Iris pigment epithelial cell (primary cell): ENCODE data around the gene BTD.

ENCODE experiments used
- DNase-seq: peaks from one replicate; pipeline ENCODE4 v3.0.0-alpha.2; 2011; ENCODE audit warnings: low read depth

The BTD gene

DNA sequence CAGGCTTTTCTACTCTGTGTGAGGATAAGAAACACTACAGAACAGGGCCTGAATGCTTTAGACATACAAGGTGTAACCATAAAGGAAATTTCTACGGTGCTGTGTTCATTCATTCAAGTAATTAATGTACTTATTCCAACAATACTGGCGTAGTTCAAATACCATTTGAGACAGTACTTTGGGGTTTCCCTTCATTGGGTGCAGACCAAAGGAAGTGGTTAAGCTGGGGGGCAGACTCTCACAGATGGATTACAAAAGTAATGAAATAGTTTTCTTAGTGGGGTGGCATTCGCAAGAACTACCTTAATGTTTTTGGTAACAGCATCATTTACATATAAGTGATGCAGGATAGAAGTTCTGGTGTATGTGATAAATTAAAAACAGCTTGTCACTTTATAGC, 65.9 kb downstream of the BTD start:
- DNase-seq = no peak

DNA sequence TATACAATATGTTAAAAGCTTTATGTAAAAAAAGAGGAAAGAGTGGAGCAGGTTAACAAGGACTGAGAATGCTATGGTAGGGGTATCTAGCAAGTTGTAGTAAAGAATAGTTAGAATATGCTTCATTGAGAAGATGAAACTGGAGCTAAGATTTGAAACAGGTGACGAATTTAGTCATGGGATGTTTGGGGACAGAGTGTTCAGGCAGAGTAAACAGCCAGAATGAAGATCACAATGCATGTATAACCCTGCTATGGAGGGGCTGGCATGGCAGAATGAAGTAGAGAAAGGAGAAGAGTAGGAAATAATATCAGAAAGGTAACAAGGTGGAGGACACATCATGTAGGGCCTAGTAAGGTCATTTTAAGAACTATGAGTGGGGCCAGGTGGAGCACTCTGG, 72.0 kb downstream of the BTD start:
- DNase-seq = no peak

DNA sequence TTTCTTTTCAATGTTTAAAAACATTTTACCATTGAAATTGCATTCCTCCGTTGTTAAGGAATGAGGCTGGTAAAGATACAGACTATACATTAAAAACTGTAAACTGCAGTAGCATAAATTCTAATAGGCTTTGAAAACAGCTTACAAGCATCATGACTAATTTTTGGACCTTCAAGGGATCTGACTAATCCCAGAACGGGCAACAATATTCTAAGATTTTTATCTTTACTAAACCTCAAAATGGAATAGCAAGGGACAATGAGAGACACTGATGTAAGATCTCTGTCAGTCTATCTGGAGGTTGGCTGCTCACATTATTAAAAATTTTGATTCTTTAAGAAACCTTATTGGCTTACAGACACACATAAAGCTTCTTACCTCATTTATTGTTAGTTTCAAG, 74.7 kb downstream of the BTD start:
- DNase-seq = peak; percentile 24

DNA sequence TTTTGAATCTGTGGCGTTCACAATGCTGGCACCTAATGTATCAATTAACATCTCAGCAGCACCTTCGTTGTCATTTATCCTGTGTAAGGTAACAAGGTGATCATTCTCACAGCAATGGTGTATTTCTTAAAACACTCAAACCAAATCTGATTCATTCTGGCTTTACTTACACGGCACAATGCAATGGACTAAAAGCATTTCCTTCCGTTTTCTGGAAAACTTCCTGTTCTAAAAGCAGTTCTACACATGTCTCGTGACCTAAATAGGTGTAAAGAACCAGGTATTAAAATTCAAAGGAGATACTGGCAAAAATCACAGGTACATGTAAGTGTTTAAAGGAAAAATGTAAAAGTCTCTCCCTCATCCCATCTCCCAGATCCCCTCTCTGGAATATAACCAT, 77.8 kb downstream of the BTD start:
- DNase-seq = no peak

DNA sequence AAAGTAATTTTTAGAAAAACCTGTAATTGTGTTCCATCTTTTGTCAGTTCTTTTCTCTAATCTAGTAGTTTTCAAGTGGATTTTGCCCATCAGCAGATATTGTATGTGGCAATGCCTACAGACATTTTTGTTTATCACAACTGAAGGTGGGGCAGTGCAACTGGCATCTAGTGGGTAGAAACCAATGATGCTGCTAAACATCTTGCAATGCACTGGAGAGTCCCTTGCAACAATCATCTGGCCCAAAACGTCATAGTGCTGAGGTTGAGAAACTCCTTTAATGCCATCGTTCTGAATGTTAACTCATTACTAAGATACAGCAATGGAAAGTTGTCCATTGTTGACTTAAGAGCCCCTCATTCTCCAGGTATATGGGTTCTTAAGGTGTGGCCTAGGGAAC, 80.1 kb downstream of the BTD start:
- no peak for DNase-seq

DNA sequence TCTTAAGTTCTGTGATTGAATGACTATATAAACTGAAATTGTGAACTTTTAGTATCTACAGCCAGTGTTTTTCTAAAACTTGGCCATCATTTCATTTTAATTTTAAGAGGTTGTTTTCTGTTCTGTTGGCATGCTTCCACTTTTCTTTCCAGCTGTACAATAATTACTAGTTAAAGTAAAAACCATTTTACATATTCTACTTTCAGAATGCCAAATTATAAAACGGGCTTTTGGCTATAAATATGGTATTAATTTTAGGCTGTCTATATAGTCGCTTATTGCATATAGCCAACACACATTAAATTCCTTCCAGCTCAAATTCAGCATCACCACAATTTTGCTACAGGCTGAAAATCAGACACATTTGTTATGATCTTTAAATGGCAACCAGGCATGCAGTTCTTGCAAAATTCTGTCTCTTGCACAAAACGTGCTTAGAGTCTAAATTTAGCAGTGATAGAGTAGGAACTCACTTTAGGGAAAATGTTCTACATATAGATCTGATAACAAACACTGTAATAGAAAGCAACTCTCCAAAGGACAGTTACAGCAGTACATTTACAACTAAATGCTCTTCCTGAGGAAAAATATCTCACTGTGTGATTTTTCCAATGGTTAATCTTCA, 81.1 kb downstream of the BTD start:
- DNase-seq = peak; percentile 65

DNA sequence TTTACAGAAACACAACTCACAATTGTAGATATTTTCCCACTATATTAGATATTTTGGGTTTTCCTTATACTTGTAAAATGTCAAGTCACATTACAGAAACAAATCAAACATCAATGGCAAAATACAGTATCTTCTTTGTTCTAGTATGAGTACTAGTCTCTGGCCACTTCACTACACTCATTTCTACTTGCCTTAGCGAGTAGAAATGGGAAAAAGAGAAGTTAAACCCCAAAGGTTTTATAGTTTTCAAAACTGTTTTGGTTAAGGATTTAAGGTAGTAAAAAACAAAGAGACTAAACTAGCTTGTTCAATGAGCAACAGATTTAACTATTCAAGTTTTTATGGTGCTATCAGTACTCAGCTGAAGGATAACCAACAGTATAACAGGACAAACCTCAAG, 81.7 kb downstream of the BTD start:
- DNase-seq = no peak

DNA sequence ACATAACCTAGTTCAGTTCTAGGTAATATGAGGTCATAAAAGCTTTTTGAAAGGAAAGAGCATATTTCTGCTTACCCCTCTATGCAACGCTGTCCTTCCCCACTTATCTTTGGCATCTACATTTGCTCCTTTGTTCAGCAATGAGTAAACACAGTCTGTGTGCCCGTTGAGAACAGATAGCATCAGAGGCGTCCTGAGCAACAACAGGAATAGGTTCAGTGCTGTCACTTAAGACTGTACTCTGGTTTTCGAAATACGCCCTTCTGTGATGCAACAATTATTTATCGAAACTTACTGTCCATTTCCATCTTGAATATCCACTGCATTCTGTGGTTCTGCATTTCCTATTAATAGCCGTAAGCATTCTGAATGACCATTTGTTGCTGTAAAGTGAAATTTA, 84.4 kb downstream of the BTD start:
- peak; percentile 30 for DNase-seq

DNA sequence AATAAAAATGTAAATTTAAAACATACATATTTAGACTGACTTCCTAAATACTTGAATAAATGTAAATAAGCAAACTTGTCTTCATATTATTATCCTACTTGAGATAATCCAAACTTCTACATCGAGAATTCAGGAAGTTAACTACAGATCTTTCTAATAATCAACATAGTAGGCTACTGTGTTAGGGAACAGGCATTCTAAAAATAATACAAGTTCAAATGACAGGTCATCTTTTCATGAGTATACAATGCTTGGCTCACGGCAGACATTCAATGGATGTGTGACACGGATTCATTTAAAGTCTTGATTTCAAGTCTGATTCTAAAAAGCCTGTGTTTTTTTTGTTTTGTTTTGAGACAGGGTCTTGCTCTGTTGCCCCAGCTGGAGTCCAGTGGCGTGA, 88.7 kb downstream of the BTD start:
- DNase-seq = no peak

DNA sequence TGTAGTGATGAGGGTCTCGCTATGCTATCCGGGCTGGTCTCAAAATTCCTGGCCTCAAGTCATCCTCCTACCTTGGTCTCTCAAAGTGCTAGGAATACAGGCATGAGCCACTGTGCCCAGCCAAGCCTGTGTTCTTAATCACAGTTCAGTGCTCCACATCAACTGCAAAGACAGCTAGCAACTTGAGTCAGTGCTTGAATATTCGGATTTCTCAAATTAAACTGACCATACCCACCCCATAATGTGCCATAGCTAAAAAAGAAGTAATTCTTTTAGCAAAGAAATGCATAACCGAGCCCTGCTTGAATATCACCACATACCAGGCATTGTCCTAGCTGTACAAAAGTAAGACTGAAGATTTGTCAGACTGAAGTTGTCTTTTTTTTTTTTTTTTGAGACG, 89.2 kb downstream of the BTD start:
- DNase-seq = no peak

DNA sequence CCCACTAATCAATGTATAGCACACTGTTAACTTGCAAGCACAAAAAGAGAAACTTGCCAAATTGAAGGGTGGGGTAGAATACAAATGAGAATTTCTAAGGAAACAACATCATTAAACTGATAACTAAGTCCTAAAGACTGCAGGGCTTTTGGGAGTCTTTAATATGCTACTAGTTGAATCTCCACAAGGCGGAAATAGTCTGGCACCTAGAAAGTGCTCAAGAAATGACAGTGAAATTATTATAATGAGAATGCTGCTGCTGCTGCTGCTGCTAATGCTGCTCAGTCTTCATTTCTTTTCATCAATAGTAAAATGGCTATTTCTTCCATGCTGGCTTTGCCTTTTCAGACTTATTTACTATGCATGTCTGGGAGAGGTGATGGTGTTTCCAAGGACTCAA, 91.8 kb downstream of the BTD start:
- peak; percentile 31 for DNase-seq

DNA sequence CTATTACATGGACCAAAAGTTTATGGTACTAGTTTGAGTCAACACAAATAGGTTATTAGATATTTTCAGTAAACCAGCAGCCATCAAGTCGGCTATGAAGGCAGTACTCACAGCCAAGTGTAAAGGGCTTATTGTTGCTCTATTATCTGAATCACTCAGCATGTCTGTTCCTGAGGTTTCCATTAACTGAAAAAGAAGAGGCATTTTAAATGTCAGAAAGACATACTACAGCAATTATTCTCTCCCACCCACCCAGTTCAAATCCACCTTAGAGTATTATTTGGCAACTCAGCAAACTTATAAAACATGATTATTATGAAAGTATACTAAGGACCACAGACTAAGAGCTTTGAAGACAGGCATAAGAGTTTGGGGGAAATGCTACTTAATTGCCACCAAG, 93.1 kb downstream of the BTD start:
- no peak for DNase-seq
